Vagina (tissue), 2 donors: ENCODE measurements around the gene GGNBP2. TPM values are rescaled to one million over a fixed set of nuclear protein-coding genes. Genes with fewer than 3 reads are reported as not detected.

ENCODE experiments used
- DNase-seq, 2 donors: peaks; one replicate each; pipeline ENCODE4 v3.0.0-alpha.2; 2017; ENCODE audit errors: extremely low spot score in 2 of 2
- H3K27ac ChIP-seq: fragments of 200-600 bp; sonication (generic); one replicate; pipeline ENCODE4 v1.5.1; 2019
- H3K27me3 ChIP-seq: fragments of 200-600 bp; sonication (generic); one replicate; pipeline ENCODE4 v1.5.1; 2019
- H3K36me3 ChIP-seq, 2 donors: fragments of 200-600 bp; sonication (generic); one replicate each; pipeline ENCODE4 v1.5.1; 2017 to 2019
- H3K4me1 ChIP-seq: fragments of 200-600 bp; sonication (generic); one replicate; pipeline ENCODE4 v1.5.1; 2019
- H3K4me3 ChIP-seq, 2 donors: fragments of 200-600 bp; sonication (generic); 1 replicate in 1 of 2; 2 replicates in 1 of 2; pipeline ENCODE4 v1.5.1; 2016 to 2019
- H3K9me3 ChIP-seq: fragments of 200-600 bp; sonication (generic); one replicate; pipeline ENCODE4 v1.5.1; 2019
- CTCF ChIP-seq, 3 experiments: fragments of 450-650 bp in 2 of 3; fragments of 200-600 bp in 1 of 3; sonication (generic) in 1 of 3; IDR thresholded peaks; one replicate each; pipeline ENCODE4 v1.5.1; 2017 to 2019; ENCODE audit warnings: antibody characterized with exemption in 3 of 3, mild to moderate bottlenecking in 2 of 3, moderate library complexity in 2 of 3
- POLR2A ChIP-seq, 2 donors: fragments of 450-650 bp; IDR thresholded peaks; one replicate each; pipeline ENCODE4 v1.6.1; 2017; ENCODE audit warnings: antibody characterized with exemption in 2 of 2, mild to moderate bottlenecking in 2 of 2, moderate library complexity in 2 of 2
- POLR2AphosphoS5 ChIP-seq, 2 donors: sonication (generic); formaldehyde crosslinking; IDR thresholded peaks; one replicate each; pipeline ENCODE4 v1.9.0; 2017; ENCODE audit warnings: antibody characterized with exemption in 2 of 2, mild to moderate bottlenecking in 2 of 2, low read depth in 1 of 2; ENCODE audit not compliant: insufficient read depth in 1 of 2
- intact Hi-C: fragments of 100-400 bp; cut with DNase I; formaldehyde crosslinking; loops from one replicate; pipeline ENCODE4 v1.15.1; 2023
- total RNA-seq: library from RNA; depleted of rRNA; stranded (reverse); fragments of >200 nt; gene quantifications from one replicate; pipeline ENCODE4 v1.2.3, GENCODE V29; 2016

The GGNBP2 gene
- total RNA-seq, 1 donor from 2014 or later = 47.9 TPM

- Histone ChIP-seq H3K27me3 (no peaks in the 10 kb centered on the region), H3K27ac (no peak overlapping the region), H3K9me3 (no peaks in the 10 kb centered on the region), H3K4me3 (no peak overlapping the region), H3K4me1 (no peaks in the 10 kb centered on the region), H3K36me3 (peaks cover 0 to 20% of the 10 kb centered on the region in 2 donors)
- intact Hi-C loops = no loop called here
- no peak for TF ChIP-seq CTCF (IDR thresholded peaks at IDR 0.05)
- TF ChIP-seq POLR2AphosphoS5 (IDR thresholded peaks at IDR 0.05; ENCODE audit: insufficient read depth in 1 of 2, low read depth in 1 of 2) = no peak
- TF ChIP-seq POLR2A (IDR thresholded peaks at IDR 0.05) = no peak
- no peak for DNase-seq
Measured at GRCh38 chr17:36509272-36509985, 35.3 kb upstream of the GGNBP2 start.

GRCh38 chr17:36510636-36511035 lies 34.1 kb upstream of the GGNBP2 start:
- Histone ChIP-seq H3K36me3 (peaks cover 0 to 17% of the 10 kb centered on the region in 2 donors), H3K27me3 (no peaks in the 10 kb centered on the region), H3K9me3 (no peaks in the 10 kb centered on the region), H3K27ac (no peak overlapping the region), H3K4me3 (no peak overlapping the region), H3K4me1 (no peaks in the 10 kb centered on the region)
- TF ChIP-seq POLR2AphosphoS5 (IDR thresholded peaks at IDR 0.05; ENCODE audit: insufficient read depth in 1 of 2, low read depth in 1 of 2) (no peak), POLR2A (IDR thresholded peaks at IDR 0.05) (no peak), CTCF (IDR thresholded peaks at IDR 0.05) (no peak)
- intact Hi-C loops = no loop called here
- DNase-seq = no peak

- DNase-seq = no peak
- H3K4me3 ChIP-seq = no peak overlapping the region
- H3K9me3 ChIP-seq = no peaks in the 10 kb centered on the region
- H3K36me3 ChIP-seq = peaks cover 0 to 15% of the 10 kb centered on the region in 2 donors
- intact Hi-C loops = no loop called here
- H3K27ac ChIP-seq = no peak overlapping the region
- H3K27me3 ChIP-seq = no peaks in the 10 kb centered on the region
- no peaks in the 10 kb centered on the region for H3K4me1 ChIP-seq
- TF ChIP-seq CTCF (IDR thresholded peaks at IDR 0.05) = no peak
- no peak for TF ChIP-seq POLR2AphosphoS5 (IDR thresholded peaks at IDR 0.05; ENCODE audit: insufficient read depth in 1 of 2, low read depth in 1 of 2)
- no peak for TF ChIP-seq POLR2A (IDR thresholded peaks at IDR 0.05)
Measured at GRCh38 chr17:36511216-36511615, 33.5 kb upstream of the GGNBP2 start.

- Histone ChIP-seq H3K27me3 (no peaks in the 10 kb centered on the region), H3K36me3 (peaks cover 0 to 6% of the 10 kb centered on the region in 2 donors), H3K27ac (no peak overlapping the region), H3K4me3 (no peak overlapping the region), H3K4me1 (no peaks in the 10 kb centered on the region), H3K9me3 (no peaks in the 10 kb centered on the region)
- DNase-seq = no peak
- intact Hi-C loops = no loop called here
- TF ChIP-seq CTCF (IDR thresholded peaks at IDR 0.05) (no peak), POLR2A (IDR thresholded peaks at IDR 0.05) (no peak), POLR2AphosphoS5 (IDR thresholded peaks at IDR 0.05; ENCODE audit: insufficient read depth in 1 of 2, low read depth in 1 of 2) (no peak)
Measured at GRCh38 chr17:36512641-36513040, 32.1 kb upstream of the GGNBP2 start.

- intact Hi-C loops = no loop called here
Measured at GRCh38 chr17:36514856-36515255, 29.9 kb upstream of the GGNBP2 start.

More at GRCh38 chr17:36514856-36515255, 29.9 kb upstream of the GGNBP2 start:
- Histone ChIP-seq H3K4me1 (no peaks in the 10 kb centered on the region), H3K4me3 (no peak overlapping the region), H3K9me3 (no peaks in the 10 kb centered on the region), H3K27me3 (no peaks in the 10 kb centered on the region), H3K27ac (no peak overlapping the region), H3K36me3 (peaks cover 0 to 6% of the 10 kb centered on the region in 2 donors)
- TF ChIP-seq POLR2A (IDR thresholded peaks at IDR 0.05) = no peak
- no peak for TF ChIP-seq POLR2AphosphoS5 (IDR thresholded peaks at IDR 0.05; ENCODE audit: insufficient read depth in 1 of 2, low read depth in 1 of 2)
- no peak for TF ChIP-seq CTCF (IDR thresholded peaks at IDR 0.05)
- DNase-seq = peak in 1 of 2 donors; percentile 55
